Measurements from ENCODE around the gene CLEC5A.
"Not testable (repeated sequence)": the region's sequence is repeated elsewhere in the genome, so short reads cannot be mapped to it uniquely, and the experiment has no call there.

CLEC5A gene

GRCh38 chr7:141949451-141949850 is 2.7 kb upstream of the CLEC5A start:
- in situ Hi-C loops (cut with MboI; ENCODE audit: low sequenced_read_pairs) = no loop called here

- in situ Hi-C loops (cut with MboI; ENCODE audit: low sequenced_read_pairs) = no loop called here
Measured at GRCh38 chr7:141949021-141949420, 2.2 kb upstream of the CLEC5A start.

- in situ Hi-C loops (cut with MboI; ENCODE audit: low sequenced_read_pairs) = no loop called here
Measured at GRCh38 chr7:141945356-141945755, 1.4 kb downstream of the CLEC5A start.

GRCh38 chr7:141944811-141945210 is 2.0 kb downstream of the CLEC5A start:
- in situ Hi-C loops (cut with MboI; ENCODE audit: low sequenced_read_pairs) = no loop called here

GRCh38 chr7:141943846-141944245 is 2.9 kb downstream of the CLEC5A start:
- in situ Hi-C loops (cut with MboI; ENCODE audit: low sequenced_read_pairs) = no loop called here

- in situ Hi-C loops (cut with MboI; ENCODE audit: low sequenced_read_pairs) = no loop called here
Measured at GRCh38 chr7:141941075-141941474, 5.7 kb downstream of the CLEC5A start.

GRCh38 chr7:141930211-141930610 is 16.6 kb downstream of the CLEC5A start:
- in situ Hi-C loops (cut with MboI; ENCODE audit: low sequenced_read_pairs) = no loop called here

- in situ Hi-C loops (cut with MboI; ENCODE audit: low sequenced_read_pairs) = no loop called here
Measured at GRCh38 chr7:141928845-141929195, 18.0 kb downstream of the CLEC5A start.

GRCh38 chr7:141928146-141928844 is 18.5 kb downstream of the CLEC5A start:
- in situ Hi-C loops (cut with MboI; ENCODE audit: low sequenced_read_pairs) = no loop called here

- in situ Hi-C loops (cut with MboI; ENCODE audit: low sequenced_read_pairs) = no loop called here
Measured at GRCh38 chr7:141920281-141920680, 26.5 kb downstream of the CLEC5A start.

GRCh38 chr7:141916099-141916498 is 30.7 kb downstream of the CLEC5A start, which contains the start of gene OR9A4:
Gene OR9A4, plus strand, starts transcription at chr7:141916399. Its CDS starts 2,477 bp downstream, at chr7:141918876.
- in situ Hi-C loops (cut with MboI; ENCODE audit: low sequenced_read_pairs) = no loop called here

GRCh38 chr7:141915565-141915964 is 31.2 kb downstream of the CLEC5A start:
- in situ Hi-C loops (cut with MboI; ENCODE audit: low sequenced_read_pairs) = no loop called here

- in situ Hi-C loops (cut with MboI; ENCODE audit: low sequenced_read_pairs) = no loop called here
Measured at GRCh38 chr7:141911391-141911790, 35.4 kb downstream of the CLEC5A start.

GRCh38 chr7:141906285-141906684 is 40.5 kb downstream of the CLEC5A start:
- in situ Hi-C loops (cut with MboI; ENCODE audit: low sequenced_read_pairs) = no loop called here

- in situ Hi-C loops (cut with MboI; ENCODE audit: low sequenced_read_pairs) = not testable (repeated sequence)
Measured at GRCh38 chr7:141899366-141899765, 47.4 kb downstream of the CLEC5A start.

- in situ Hi-C loops (cut with MboI; ENCODE audit: low sequenced_read_pairs) = no loop called here
Measured at GRCh38 chr7:141891336-141891735, 55.4 kb downstream of the CLEC5A start.

GRCh38 chr7:141889321-141889720 is 57.5 kb downstream of the CLEC5A start:
- in situ Hi-C loops (cut with MboI; ENCODE audit: low sequenced_read_pairs) = no loop called here

GRCh38 chr7:141884539-141885225 is 62.1 kb downstream of the CLEC5A start:
- in situ Hi-C loops (cut with MboI; ENCODE audit: low sequenced_read_pairs) = no loop called here

GRCh38 chr7:141880960-141881359 is 65.8 kb downstream of the CLEC5A start:
- in situ Hi-C loops (cut with MboI; ENCODE audit: low sequenced_read_pairs) = no loop called here

GRCh38 chr7:141877365-141877764 is 69.4 kb downstream of the CLEC5A start:
- in situ Hi-C loops (cut with MboI; ENCODE audit: low sequenced_read_pairs) = no loop called here

Data from hTERT RPE-1 (cell line).